C4-2B (cell line): ENCODE data around the gene FHL2.
"Not testable (repeated sequence)": the region's sequence is repeated elsewhere in the genome, so short reads cannot be mapped to it uniquely, and the experiment has no call there.

ENCODE experiments used
- ZFX ChIP-seq: fragments of 450-650 bp; IDR thresholded peaks from 2 replicates; pipeline ENCODE4 v1.6.1; 2017
- TF ChIP-seq, protein P1 (sequence below): fragments of 450-650 bp; conservative IDR thresholded peaks from 2 replicates; pipeline ENCODE4 v1.5.1; 2017; ENCODE audit warnings: mild to moderate bottlenecking

DNA sequence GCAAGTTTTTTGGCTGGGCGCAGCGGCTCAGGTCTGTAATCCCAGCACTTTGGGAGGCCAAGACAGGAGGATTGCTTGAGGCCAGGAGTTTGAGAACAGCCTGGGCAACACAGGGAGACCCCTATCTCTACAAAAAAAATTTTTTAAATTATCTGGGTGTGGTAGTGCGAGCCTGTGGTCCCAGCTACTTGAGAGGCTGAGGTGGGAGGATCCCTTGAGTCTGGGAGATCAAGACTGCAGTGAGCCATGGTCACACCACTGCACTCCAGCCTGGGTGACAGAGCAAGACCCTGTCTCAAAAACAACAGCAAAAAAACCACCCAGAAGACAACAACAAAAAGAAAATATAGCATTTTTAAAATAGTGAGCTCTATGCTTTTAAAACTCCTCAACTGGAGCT is 71.6 kb downstream of the FHL2 start:
- TF ChIP-seq, protein P1, sequence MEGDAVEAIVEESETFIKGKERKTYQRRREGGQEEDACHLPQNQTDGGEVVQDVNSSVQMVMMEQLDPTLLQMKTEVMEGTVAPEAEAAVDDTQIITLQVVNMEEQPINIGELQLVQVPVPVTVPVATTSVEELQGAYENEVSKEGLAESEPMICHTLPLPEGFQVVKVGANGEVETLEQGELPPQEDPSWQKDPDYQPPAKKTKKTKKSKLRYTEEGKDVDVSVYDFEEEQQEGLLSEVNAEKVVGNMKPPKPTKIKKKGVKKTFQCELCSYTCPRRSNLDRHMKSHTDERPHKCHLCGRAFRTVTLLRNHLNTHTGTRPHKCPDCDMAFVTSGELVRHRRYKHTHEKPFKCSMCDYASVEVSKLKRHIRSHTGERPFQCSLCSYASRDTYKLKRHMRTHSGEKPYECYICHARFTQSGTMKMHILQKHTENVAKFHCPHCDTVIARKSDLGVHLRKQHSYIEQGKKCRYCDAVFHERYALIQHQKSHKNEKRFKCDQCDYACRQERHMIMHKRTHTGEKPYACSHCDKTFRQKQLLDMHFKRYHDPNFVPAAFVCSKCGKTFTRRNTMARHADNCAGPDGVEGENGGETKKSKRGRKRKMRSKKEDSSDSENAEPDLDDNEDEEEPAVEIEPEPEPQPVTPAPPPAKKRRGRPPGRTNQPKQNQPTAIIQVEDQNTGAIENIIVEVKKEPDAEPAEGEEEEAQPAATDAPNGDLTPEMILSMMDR: not testable (repeated sequence)
- TF ChIP-seq ZFX: not testable (repeated sequence)
